Tibial artery (tissue), 4 donors: ENCODE measurements around the gene HOXA9.

ENCODE experiments used
- DNase-seq, 2 donors: peaks; one replicate each; pipeline ENCODE4 v3.0.0-alpha.2; 2019
- H3K27ac ChIP-seq, 2 donors: fragments of 200-600 bp; sonication (generic) in 1 of 2; 1 replicate in 1 of 2; 2 replicates in 1 of 2; pipeline ENCODE4 v1.5.1; 2018 to 2019; ENCODE audit warnings: mild to moderate bottlenecking in 1 of 2
- H3K27me3 ChIP-seq, 2 donors: fragments of 200-600 bp; sonication (generic) in 1 of 2; one replicate each; pipeline versions ENCODE4 v1.5.1 to v1.6.0; 2016 to 2019
- H3K36me3 ChIP-seq, 3 donors: fragments of 200-600 bp; sonication (generic) in 2 of 3; one replicate each; pipeline ENCODE4 v1.5.1; 2016 to 2019; ENCODE audit warnings: mild to moderate bottlenecking in 2 of 3
- H3K4me1 ChIP-seq, 4 donors: fragments of 200-600 bp; sonication (generic) in 2 of 4; 1 replicate in 3 of 4; 2 replicates in 1 of 4; pipeline ENCODE4 v1.5.1; 2016 to 2019
- H3K4me3 ChIP-seq, 2 donors: fragments of 200-600 bp; sonication (generic) in 1 of 2; 1 replicate in 1 of 2; 2 replicates in 1 of 2; pipeline ENCODE4 v1.5.1; 2018 to 2019; ENCODE audit warnings: mild to moderate bottlenecking in 2 of 2
- H3K9me3 ChIP-seq, 3 donors: fragments of 200-600 bp; sonication (generic) in 1 of 3; one replicate each; pipeline ENCODE4 v1.5.1; 2016 to 2019
- intact Hi-C: fragments of 100-400 bp; cut with DNase I; formaldehyde crosslinking; loops from one replicate; pipeline ENCODE4 v1.15.0; 2023; ENCODE audit warnings: low total_unique reads
- TF ChIP-seq, protein P1 (sequence below), 2 experiments: fragments of 200-600 bp in 1 of 2; fragments of 450-650 bp in 1 of 2; IDR thresholded peaks; one replicate each; pipeline ENCODE4 v1.5.1; 2017 to 2019; ENCODE audit warnings: antibody characterized with exemption in 2 of 2, mild to moderate bottlenecking in 1 of 2, moderate library complexity in 1 of 2

HOXA9 gene

DNA sequence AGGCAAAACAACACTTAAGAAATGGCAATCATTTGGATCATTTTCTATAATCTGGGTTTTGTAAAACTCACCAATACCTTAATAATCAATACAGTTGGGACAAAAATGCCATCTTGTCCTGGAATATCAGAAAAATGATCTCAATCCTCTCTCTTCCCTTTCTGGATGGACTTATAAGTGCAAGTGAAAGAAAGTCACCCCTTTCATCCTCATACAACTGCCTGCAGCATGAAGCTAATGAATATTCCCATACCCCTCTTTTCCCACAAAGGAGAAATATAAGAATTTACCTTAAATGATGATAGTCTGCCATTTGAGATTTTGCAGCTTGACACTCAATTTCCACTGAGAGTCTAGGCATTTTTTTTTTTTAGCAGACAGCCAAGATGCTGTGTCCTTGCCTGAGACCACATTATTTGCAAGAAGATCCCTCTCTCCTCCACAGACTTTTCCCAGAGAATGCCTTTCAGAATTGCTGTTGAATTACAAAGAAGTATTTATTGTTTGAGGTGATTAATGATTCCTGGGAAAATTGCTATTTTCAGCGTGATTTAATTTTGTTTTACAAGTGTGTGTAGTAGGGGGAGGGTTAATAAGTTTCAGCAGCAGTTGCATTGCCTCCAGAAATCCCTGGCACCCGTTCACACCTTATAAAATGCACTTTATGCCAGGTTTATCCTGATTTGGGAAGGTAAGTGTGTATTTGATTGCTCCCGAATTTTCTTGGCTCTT lies 38.6 kb downstream of the HOXA9 start:
- intact Hi-C loops = no loop called here
- H3K27me3 ChIP-seq = no peaks in the 10 kb centered on the region
- H3K9me3 ChIP-seq = no peaks in the 10 kb centered on the region
- H3K36me3 ChIP-seq = peaks cover 4 to 7% (median 6%) of the 10 kb centered on the region in 3 donors
- H3K4me1 ChIP-seq = peaks cover 0 to 20% (median 12%) of the 10 kb centered on the region in 4 donors
- H3K27ac ChIP-seq = no peak overlapping the region
- TF ChIP-seq, protein P1, sequence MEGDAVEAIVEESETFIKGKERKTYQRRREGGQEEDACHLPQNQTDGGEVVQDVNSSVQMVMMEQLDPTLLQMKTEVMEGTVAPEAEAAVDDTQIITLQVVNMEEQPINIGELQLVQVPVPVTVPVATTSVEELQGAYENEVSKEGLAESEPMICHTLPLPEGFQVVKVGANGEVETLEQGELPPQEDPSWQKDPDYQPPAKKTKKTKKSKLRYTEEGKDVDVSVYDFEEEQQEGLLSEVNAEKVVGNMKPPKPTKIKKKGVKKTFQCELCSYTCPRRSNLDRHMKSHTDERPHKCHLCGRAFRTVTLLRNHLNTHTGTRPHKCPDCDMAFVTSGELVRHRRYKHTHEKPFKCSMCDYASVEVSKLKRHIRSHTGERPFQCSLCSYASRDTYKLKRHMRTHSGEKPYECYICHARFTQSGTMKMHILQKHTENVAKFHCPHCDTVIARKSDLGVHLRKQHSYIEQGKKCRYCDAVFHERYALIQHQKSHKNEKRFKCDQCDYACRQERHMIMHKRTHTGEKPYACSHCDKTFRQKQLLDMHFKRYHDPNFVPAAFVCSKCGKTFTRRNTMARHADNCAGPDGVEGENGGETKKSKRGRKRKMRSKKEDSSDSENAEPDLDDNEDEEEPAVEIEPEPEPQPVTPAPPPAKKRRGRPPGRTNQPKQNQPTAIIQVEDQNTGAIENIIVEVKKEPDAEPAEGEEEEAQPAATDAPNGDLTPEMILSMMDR (IDR thresholded peaks at IDR 0.05) = no peak
- no peak overlapping the region for H3K4me3 ChIP-seq
- DNase-seq = no peak

DNA sequence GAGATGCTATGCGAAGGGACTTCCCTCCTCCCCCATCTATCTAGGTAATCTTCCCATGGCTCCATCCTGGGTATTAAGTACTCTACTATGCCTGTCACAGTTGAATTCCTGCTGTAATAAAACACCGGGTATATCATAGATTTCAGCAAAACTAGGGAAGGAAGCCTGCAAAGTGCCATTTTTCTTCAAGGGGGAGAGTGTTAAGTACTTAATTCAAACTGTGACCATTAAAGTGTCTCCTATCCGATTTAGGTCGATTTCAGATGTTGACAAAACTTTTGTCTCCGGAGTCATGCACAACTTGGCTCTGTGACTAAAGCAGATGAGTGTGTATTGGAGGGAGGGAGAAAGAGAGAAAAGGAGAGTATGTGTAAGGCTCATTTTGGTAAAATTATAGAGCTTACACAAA lies 39.3 kb downstream of the HOXA9 start:
- H3K27ac ChIP-seq = no peak overlapping the region
- intact Hi-C loops = no loop called here
- no peak for DNase-seq
- TF ChIP-seq, protein P1 (IDR thresholded peaks at IDR 0.05) = no peak
- H3K9me3 ChIP-seq = no peaks in the 10 kb centered on the region
- no peak overlapping the region for H3K4me3 ChIP-seq
- H3K36me3 ChIP-seq = peaks cover 4 to 10% (median 7%) of the 10 kb centered on the region in 3 donors
- no peaks in the 10 kb centered on the region for H3K27me3 ChIP-seq
- H3K4me1 ChIP-seq = peaks cover 0 to 16% (median 5%) of the 10 kb centered on the region in 4 donors

DNA sequence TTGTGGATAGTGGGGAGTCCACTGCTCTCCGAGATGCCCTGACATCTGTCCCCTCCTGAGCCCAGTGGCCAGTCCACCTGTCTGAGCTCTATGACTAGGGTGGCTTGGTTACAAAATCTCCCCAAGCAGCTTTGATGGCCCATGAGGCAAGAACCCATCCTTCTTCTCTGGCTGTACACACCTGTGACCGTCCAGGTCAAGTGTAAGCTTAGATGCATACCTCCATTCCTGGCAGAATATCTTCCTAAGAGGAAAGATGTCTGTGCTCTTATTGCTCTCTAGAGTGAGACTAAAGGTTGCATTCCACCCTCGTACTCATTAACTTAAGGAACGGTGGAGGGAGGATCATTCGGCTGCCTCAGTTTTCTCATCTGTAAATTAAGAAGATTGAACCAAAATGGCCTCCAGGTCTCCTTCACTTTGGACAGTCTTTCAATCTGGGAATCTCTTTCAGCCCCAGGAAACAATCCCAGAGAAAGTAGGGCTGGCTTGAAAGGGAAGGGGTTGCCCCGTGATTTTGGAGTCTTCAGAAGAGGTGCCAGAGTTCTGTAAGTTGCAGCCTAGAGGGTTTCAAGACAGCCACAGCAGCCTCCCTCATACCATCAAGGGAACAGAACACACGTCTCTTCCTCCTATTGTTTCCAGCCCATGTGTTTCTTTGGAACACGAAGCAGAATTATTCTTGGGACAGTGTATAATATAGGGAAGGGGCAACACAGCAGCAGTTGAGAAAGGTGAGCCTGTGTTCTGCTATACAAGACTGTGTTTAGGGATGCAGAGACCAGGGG lies 40.2 kb downstream of the HOXA9 start:
- TF ChIP-seq, protein P1 (IDR thresholded peaks at IDR 0.05) = no peak
- Histone ChIP-seq H3K27ac (no peak overlapping the region), H3K9me3 (no peaks in the 10 kb centered on the region), H3K36me3 (peaks cover 4 to 10% (median 7%) of the 10 kb centered on the region in 3 donors), H3K4me3 (no peak overlapping the region), H3K27me3 (no peaks in the 10 kb centered on the region), H3K4me1 (peaks cover 0 to 24% (median 12%) of the 10 kb centered on the region in 4 donors)
- DNase-seq = no peak
- intact Hi-C loops = no loop called here

DNA sequence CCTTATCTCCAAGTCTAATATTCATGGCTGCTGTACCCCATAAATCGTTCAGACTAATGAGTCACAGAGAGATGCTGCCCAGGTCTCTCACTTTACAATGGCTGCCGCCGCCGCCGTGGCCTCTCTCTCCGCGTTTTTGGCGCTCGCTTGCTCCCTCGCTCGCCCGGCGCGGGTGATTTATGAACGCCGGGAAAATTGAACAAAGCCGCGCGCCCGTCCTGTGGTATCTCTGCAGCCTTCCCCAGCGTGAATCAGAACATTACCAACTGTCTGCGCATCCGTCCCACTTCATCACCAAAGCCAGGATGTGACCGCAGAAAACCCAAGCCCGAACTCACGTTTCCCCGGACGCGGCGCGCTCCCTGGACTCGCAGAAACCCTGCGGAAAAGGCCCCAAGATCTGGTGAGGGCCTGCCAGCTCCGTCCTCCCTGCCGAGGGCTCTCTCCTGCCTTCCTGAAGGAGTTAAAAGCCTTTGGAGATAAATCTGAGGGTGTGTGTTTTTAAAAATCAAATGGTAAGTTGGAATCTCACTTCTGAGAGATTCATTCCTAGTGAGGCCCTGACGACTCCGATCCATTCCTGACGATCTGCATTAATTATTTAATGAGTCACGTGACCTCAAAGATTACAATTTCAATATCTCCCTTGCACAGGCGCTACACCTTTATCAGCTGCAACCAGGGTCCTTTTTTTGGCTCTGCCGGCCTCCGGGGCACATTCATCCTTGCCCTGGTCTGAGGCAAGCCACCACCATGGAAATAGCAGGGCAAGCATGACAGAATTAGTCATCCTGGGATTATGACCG lies 41.0 kb downstream of the HOXA9 start:
- H3K27ac ChIP-seq = no peak overlapping the region
- H3K27me3 ChIP-seq = no peaks in the 10 kb centered on the region
- TF ChIP-seq, protein P1 (IDR thresholded peaks at IDR 0.05) = no peak
- peaks cover 0 to 17% (median 8%) of the 10 kb centered on the region in 4 donors for H3K4me1 ChIP-seq
- H3K36me3 ChIP-seq = peaks cover 4 to 10% (median 7%) of the 10 kb centered on the region in 3 donors
- intact Hi-C loops = no loop called here
- H3K9me3 ChIP-seq = no peaks in the 10 kb centered on the region
- no peak for DNase-seq
- no peak overlapping the region for H3K4me3 ChIP-seq

DNA sequence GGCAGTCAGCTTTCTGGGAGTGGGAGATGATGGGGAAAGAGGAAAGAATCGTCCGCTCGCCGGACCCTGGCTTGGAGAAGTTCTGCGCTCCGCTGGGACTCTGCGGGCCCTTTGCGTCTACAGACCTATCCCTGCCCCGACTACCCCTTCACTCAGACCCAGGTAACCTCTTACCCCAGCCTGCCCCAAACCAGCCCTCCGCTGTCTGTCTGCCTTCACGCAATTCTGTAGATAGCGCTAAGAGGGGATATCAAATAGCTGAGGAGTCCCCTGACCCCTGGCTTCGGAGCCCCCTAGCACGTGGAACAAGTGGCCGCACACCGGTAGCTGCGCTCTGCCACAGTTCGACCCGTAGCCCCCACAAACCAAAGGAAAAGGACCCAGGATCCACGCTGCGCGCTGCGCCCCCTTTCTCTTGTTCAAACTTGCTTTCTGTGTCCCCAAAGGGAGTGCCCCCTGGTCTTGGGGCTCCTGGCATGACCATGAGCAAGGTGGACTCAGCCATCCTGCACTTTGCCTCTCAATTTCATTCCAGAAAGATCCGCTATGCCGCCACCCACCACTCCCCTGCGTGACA lies 41.8 kb downstream of the HOXA9 start:
- Histone ChIP-seq H3K27me3 (no peaks in the 10 kb centered on the region), H3K4me1 (peaks cover 0 to 15% (median 8%) of the 10 kb centered on the region in 4 donors), H3K4me3 (no peak overlapping the region), H3K36me3 (peaks cover 4 to 10% (median 7%) of the 10 kb centered on the region in 3 donors), H3K9me3 (no peaks in the 10 kb centered on the region), H3K27ac (no peak overlapping the region)
- TF ChIP-seq, protein P1 (IDR thresholded peaks at IDR 0.05) = no peak
- no peak for DNase-seq
- intact Hi-C loops = no loop called here
